Measurements from ENCODE around the gene NPIPB13.
"Not testable (repeated sequence)": the region's sequence is repeated elsewhere in the genome, so short reads cannot be mapped to it uniquely, and the experiment has no call there.

DNA sequence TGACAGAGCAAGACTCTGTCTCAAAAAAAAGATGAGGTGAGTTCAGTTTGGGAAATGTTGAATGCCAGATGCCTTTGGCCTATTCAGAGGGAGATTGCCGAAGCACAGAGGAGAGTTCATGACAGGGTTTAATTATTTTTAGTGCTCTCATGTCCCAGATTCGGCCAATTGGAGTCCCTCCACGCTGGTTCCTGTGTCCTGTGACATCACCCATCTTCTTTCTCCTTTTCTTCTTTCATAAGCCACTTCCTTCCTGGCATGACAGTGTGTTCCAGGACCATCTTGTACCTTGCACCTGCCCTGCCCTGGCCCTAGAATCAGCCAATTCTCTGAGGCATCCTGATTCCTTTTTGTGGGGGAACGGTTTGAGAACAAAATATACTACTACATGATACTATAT, 36.9 kb downstream of the NPIPB13 start:
- TF ChIP-seq, protein P1, sequence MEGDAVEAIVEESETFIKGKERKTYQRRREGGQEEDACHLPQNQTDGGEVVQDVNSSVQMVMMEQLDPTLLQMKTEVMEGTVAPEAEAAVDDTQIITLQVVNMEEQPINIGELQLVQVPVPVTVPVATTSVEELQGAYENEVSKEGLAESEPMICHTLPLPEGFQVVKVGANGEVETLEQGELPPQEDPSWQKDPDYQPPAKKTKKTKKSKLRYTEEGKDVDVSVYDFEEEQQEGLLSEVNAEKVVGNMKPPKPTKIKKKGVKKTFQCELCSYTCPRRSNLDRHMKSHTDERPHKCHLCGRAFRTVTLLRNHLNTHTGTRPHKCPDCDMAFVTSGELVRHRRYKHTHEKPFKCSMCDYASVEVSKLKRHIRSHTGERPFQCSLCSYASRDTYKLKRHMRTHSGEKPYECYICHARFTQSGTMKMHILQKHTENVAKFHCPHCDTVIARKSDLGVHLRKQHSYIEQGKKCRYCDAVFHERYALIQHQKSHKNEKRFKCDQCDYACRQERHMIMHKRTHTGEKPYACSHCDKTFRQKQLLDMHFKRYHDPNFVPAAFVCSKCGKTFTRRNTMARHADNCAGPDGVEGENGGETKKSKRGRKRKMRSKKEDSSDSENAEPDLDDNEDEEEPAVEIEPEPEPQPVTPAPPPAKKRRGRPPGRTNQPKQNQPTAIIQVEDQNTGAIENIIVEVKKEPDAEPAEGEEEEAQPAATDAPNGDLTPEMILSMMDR (IDR thresholded peaks at IDR 0.05): not testable (repeated sequence)
- TF ChIP-seq POLR2A (IDR thresholded peaks at IDR 0.05): not testable (repeated sequence)
